Measurements from ENCODE around the gene PID1.

- TF ChIP-seq, protein P1, sequence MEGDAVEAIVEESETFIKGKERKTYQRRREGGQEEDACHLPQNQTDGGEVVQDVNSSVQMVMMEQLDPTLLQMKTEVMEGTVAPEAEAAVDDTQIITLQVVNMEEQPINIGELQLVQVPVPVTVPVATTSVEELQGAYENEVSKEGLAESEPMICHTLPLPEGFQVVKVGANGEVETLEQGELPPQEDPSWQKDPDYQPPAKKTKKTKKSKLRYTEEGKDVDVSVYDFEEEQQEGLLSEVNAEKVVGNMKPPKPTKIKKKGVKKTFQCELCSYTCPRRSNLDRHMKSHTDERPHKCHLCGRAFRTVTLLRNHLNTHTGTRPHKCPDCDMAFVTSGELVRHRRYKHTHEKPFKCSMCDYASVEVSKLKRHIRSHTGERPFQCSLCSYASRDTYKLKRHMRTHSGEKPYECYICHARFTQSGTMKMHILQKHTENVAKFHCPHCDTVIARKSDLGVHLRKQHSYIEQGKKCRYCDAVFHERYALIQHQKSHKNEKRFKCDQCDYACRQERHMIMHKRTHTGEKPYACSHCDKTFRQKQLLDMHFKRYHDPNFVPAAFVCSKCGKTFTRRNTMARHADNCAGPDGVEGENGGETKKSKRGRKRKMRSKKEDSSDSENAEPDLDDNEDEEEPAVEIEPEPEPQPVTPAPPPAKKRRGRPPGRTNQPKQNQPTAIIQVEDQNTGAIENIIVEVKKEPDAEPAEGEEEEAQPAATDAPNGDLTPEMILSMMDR (conservative IDR thresholded peaks at IDR 0.05), result no peak
- TF ChIP-seq EZH2 (IDR thresholded peaks at IDR 0.05; ENCODE audit: low read depth), result no peak
Measured at GRCh38 chr2:229124136-229124535, 147.0 kb downstream of the PID1 start.

Measured in PC-9 (cell line).